Adrenal gland (tissue), 12 donors: ENCODE measurements around the gene EIF4G2. TPM values are rescaled to one million over a fixed set of nuclear protein-coding genes. Genes with fewer than 3 reads are reported as not detected.

Experiments used
- DNase-seq, 7 donors: peaks; one replicate each; pipeline ENCODE4 v3.0.0-alpha.2; 2019 to 2020
- H3K27ac ChIP-seq, 5 donors: fragments of 200-600 bp; sonication (generic) in 4 of 5; 1 replicate in 3 of 5; 2 replicates in 2 of 5; pipeline versions ENCODE4 v1.5.1 to v1.8.0; 2016 to 2020; ENCODE audit warnings: mild to moderate bottlenecking in 1 of 5
- H3K27me3 ChIP-seq: fragments of 200-600 bp; 2 replicates; pipeline ENCODE4 v1.8.0; 2021
- H3K36me3 ChIP-seq, 2 donors: fragments of 200-600 bp; replicated peaks in 1 of 2; 1 replicate in 1 of 2; 2 replicates in 1 of 2; pipeline versions ENCODE4 v1.5.1 to v1.8.0; 2018 to 2022
- H3K4me1 ChIP-seq, 2 donors: fragments of 200-600 bp; replicated peaks in 1 of 2; 1 replicate in 1 of 2; 2 replicates in 1 of 2; pipeline versions ENCODE4 v1.5.1 to v1.8.0; 2018 to 2021
- H3K4me3 ChIP-seq, 4 donors: fragments of 200-600 bp; sonication (generic) in 3 of 4; one replicate each; pipeline ENCODE4 v1.5.1; 2016 to 2018
- H3K9me3 ChIP-seq, 3 donors: fragments of 200-600 bp; sonication (generic) in 1 of 3; replicated peaks in 1 of 3; 1 replicate in 2 of 3; 2 replicates in 1 of 3; pipeline versions ENCODE4 v1.5.1 to v1.8.0; 2016 to 2021
- POLR2A ChIP-seq, 2 donors: fragments of 450-650 bp; IDR thresholded peaks; one replicate each; pipeline ENCODE4 v1.6.1; 2017; ENCODE audit warnings: antibody characterized with exemption in 2 of 2, mild to moderate bottlenecking in 2 of 2, moderate library complexity in 1 of 2
- WGBS, 4 donors: extraction: QIAGEN DNeasy Blood & Tissue Kit in 2 of 4; methylation state at CpG; one replicate each; pipeline versions ENCODE4 v1.1.5 to v1.1.7; 2013 to 2017; 5-methylcytosine and 5-hydroxymethylcytosine counted together
- intact Hi-C, 2 donors: fragments of 100-400 bp; cut with DNase I; formaldehyde crosslinking; loops; one replicate each; pipeline versions ENCODE4 v1.14.1 to v1.15.0; 2022 to 2023
- polyA plus RNA-seq, 3 donors: library from polyadenylated mRNA; stranded (reverse); fragments of 200-250 nt in 2 of 3; fragments of 350-450 nt in 1 of 3; fragmentation: Illumina TruSeq in 1 of 3; extraction: RNeasy Lipid Tissue Mini Kit (QIAGEN cat#74804) in 1 of 3; gene quantifications; one replicate each; pipeline ENCODE4 v1.2.3, GENCODE V29; 2013 to 2014
- small RNA-seq, 2 donors: library from RNA; depleted of rRNA; stranded (forward); fragments of <200 nt; gene quantifications; one replicate each; pipeline ENCODE3, GENCODE V24; 2016
- total RNA-seq, 9 donors: library from RNA; depleted of rRNA in 4 of 9; stranded (reverse); fragments of >200 nt in 4 of 9; fragments of 120-200 nt in 1 of 9; fragmentation: NEBNext Ultra II Directional in 1 of 9; extraction: Animal tissue kit (Norgen Biotek cat#: 25700) in 1 of 9; gene quantifications; one replicate each; pipeline versions ENCODE4 v1.1.0 to v1.2.4, GENCODE V29; 2013 to 2023
- TF ChIP-seq, protein P1 (sequence below), 6 experiments: fragments of 450-650 bp in 4 of 6; fragments of 200-600 bp in 2 of 6; sonication (generic) in 1 of 6; IDR thresholded peaks; 1 replicate in 5 of 6; 2 replicates in 1 of 6; pipeline versions ENCODE4 v1.5.1 to v1.8.0; 2016 to 2021; ENCODE audit warnings: antibody characterized with exemption in 6 of 6, mild to moderate bottlenecking in 2 of 6, moderate library complexity in 1 of 6
- donor health status: healthy with polysubstance abuse.
- donor health status: Bipolar disorder and iron deficiency.
- donor health status: DM: yes; HTN: yes; CAD: no.
- donor health status: DM: no; HTN: no; CAD: no.
- donor health status: DM: no; HTN: no; CAD: no.
- donor health status: DM: yes; HTN: yes; CAD: no.

EIF4G2 gene
- total and polyA plus RNA-seq, 12 donors: 114 to 1,085 (median 531) TPM

DNA sequence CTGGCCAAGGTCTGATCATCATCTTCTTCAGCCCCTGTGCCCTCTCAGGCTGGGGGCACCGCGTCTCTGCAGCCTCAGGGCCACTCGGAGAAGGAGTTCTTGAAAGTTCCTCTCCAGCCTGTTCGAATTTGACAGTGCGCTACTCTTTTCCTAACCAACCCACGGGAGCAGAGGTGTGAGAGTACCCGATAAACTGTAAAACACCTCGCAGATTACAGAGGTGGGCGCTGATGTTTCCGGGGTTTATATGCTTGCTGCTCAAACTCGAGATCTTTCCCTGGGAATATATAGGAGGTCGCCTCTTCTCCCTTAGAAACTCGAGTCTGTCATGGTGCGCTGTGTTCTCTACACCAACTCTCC is 57.2 kb downstream of the EIF4G2 start:
- Histone ChIP-seq H3K36me3 (peaks cover under 1 to 36% of the 10 kb centered on the region in 2 donors), H3K27me3 (no peaks in the 10 kb centered on the region), H3K27ac (peak overlapping the region; percentile 87 to 98 (median 92)), H3K9me3 (no peaks in the 10 kb centered on the region), H3K4me3 (peak overlapping the region; percentile 43 to 91 (median 52)), H3K4me1 (peaks cover 6 to 15% of the 10 kb centered on the region in 2 donors)
- no peak for TF ChIP-seq POLR2A (IDR thresholded peaks at IDR 0.05)
- TF ChIP-seq, protein P1, sequence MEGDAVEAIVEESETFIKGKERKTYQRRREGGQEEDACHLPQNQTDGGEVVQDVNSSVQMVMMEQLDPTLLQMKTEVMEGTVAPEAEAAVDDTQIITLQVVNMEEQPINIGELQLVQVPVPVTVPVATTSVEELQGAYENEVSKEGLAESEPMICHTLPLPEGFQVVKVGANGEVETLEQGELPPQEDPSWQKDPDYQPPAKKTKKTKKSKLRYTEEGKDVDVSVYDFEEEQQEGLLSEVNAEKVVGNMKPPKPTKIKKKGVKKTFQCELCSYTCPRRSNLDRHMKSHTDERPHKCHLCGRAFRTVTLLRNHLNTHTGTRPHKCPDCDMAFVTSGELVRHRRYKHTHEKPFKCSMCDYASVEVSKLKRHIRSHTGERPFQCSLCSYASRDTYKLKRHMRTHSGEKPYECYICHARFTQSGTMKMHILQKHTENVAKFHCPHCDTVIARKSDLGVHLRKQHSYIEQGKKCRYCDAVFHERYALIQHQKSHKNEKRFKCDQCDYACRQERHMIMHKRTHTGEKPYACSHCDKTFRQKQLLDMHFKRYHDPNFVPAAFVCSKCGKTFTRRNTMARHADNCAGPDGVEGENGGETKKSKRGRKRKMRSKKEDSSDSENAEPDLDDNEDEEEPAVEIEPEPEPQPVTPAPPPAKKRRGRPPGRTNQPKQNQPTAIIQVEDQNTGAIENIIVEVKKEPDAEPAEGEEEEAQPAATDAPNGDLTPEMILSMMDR (IDR thresholded peaks at IDR 0.05): no peak
- intact Hi-C loops: no loop called here
- DNase-seq: no peak
- WGBS, 4 donors: 0 to 1% (median 1%) methylated on average over 10 to 14 of the region's 14 CpGs

DNA sequence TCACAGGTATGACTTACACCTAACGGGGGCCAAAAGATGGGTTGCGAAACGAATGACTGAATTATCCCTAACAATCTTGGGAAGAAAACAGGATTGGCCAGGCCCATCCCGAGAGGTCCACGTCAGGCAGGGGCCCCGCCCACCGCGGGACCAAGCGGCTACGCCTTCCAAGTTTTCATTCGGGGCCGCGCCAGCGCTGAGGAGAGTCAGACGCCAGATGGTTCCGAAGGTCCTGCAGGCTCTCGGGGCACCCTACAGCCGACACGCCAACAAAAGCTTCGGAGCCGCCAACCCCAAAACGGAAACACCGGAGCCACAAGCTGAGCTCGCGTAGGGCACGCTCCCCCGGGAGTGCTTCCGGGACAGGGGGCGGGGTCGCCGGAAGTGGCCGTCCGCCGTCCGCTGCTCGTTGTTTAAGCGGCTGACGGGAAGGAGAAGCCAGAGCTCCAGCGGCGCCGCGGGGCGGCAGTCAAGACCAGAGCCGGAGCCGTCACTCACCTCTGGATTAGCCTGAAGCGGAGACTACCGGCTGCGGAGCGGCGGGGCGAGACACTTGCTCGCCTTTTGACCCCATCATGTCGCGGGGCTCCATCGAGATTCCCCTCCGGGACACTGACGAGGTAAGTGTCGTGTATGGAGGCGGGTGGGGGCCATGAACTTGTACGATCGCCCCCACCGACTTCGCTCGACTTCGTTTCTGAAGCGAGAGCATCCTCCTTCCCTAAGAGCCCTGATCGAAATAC is 57.7 kb downstream of the EIF4G2 start, which contains the start of gene CTR9:
CTR9 (plus strand) TSS at position 409 of the 743 bp plus-strand sequence; CDS start at position 576, 167 bp downstream.
- H3K27ac ChIP-seq: peak within 1 kb of the TSS; percentile 87 to 98 (median 92)
- H3K9me3 ChIP-seq: no peaks in the 10 kb centered on the region
- intact Hi-C loops: no loop called here
- peak; percentile 93 to 97 (median 94) for DNase-seq
- WGBS, 4 donors: 0 to 2% (median 0%) methylated on average over 20 to 67 of the region's 67 CpGs
- H3K4me1 ChIP-seq: peaks cover 6 to 15% of the 10 kb centered on the region in 2 donors
- H3K27me3 ChIP-seq: no peaks in the 10 kb centered on the region
- peaks cover 0 to 30% of the 10 kb centered on the region in 2 donors for H3K36me3 ChIP-seq
- peak; percentile 88 to 97 for TF ChIP-seq POLR2A (IDR thresholded peaks at IDR 0.05)
- TF ChIP-seq, protein P1 (IDR thresholded peaks at IDR 0.05): no peak
- H3K4me3 ChIP-seq: peak within 1 kb of the TSS; percentile 43 to 91 (median 52)

DNA sequence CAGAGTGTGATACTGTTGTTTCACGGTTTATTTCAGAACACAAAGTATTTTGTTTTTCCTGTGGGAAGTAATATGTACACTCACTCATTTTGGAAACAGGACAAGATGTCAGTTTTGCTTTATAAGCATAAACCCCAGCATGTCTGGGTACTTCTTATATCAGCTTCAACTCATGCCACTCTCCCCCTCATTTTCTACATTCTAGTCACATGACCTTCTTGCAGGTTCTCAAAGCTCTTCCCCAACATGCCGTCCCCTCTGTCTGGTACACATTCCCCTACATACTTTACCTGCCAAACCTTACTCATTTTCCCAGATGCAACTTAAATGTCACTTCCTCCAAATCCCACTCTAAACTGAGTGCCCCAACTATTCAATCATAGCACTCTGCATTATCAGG is 59.2 kb downstream of the EIF4G2 start:
- Histone ChIP-seq H3K4me3 (no peak overlapping the region), H3K9me3 (no peaks in the 10 kb centered on the region), H3K27me3 (no peaks in the 10 kb centered on the region), H3K36me3 (peaks cover 0 to 15% of the 10 kb centered on the region in 2 donors), H3K27ac (no peak overlapping the region), H3K4me1 (peaks cover 6 to 15% of the 10 kb centered on the region in 2 donors)
- intact Hi-C loops: no loop called here
- 57 to 64% (median 62%) methylated on average over 2 of the region's 2 CpGs for WGBS, 4 donors
- DNase-seq: no peak
- TF ChIP-seq, protein P1 (IDR thresholded peaks at IDR 0.05): no peak
- TF ChIP-seq POLR2A (IDR thresholded peaks at IDR 0.05): no peak

DNA sequence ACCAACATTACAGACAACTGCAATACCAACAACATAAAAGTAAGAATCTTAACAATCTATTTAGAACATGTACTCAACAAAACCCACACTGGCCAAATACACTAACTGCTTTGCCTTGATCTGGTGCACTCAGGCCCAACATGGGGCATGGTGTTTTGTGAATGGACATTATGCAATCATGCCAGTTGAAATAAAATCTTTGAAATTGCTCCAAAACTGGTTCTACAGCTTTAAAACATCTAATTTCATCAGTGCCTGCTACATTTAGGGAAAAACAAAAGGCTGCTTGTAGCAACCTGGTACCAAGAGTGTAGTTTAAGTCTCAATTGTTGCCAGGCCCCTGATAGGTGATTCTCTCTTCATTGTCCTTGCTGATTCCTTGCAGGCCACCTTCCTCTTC is 61.0 kb downstream of the EIF4G2 start:
- no peaks in the 10 kb centered on the region for H3K36me3 ChIP-seq
- no peak overlapping the region for H3K27ac ChIP-seq
- H3K4me1 ChIP-seq: peaks cover 6 to 18% of the 10 kb centered on the region in 2 donors
- DNase-seq: no peak
- TF ChIP-seq, protein P1 (IDR thresholded peaks at IDR 0.05): no peak
- no peak for TF ChIP-seq POLR2A (IDR thresholded peaks at IDR 0.05)
- no peaks in the 10 kb centered on the region for H3K9me3 ChIP-seq
- H3K27me3 ChIP-seq: no peaks in the 10 kb centered on the region
- intact Hi-C loops: no loop called here
- H3K4me3 ChIP-seq: no peak overlapping the region

Small RNAs within 50 kb of the gene (small RNA-seq; reads per million reads assigned to genes)
- 0 reads per million in 2 donors for gene SNORD97

Other genes starting within 250 kb of the EIF4G2 start
- gene LYVE1, start 240.3 kb downstream of the EIF4G2 start, total RNA-seq: 100 to 1,000 TPM in 8 of 9 donors, 10 to 100 TPM in 1; 86.0 to 530 (median 275) TPM
- gene LYVE1, start 240.3 kb downstream of the EIF4G2 start, polyA plus RNA-seq: 100 to 1,000 TPM in 1 of 3 donors, 10 to 100 TPM in 2; 29.1 to 398 (median 57.8) TPM
- 10 to 100 TPM in 7 of 9 donors, 1 to 10 TPM in 2; 8.1 to 33.9 (median 16.8) TPM for gene IRAG1, start 115.2 kb downstream of the EIF4G2 start, total RNA-seq
- gene IRAG1, start 115.2 kb downstream of the EIF4G2 start, polyA plus RNA-seq: 10 to 100 TPM in 1 of 3 donors, 1 to 10 TPM in 2; 5.6 to 21.5 (median 7.1) TPM
- gene CTR9, start 57.7 kb downstream of the EIF4G2 start, total RNA-seq: 10 to 100 TPM; 25.3 to 49.5 (median 35.8) TPM
- gene CTR9, start 57.7 kb downstream of the EIF4G2 start, polyA plus RNA-seq: 10 to 100 TPM; 13.8 to 58.4 (median 21.6) TPM
- 10 to 100 TPM; 12.3 to 36.8 (median 26.2) TPM for gene ZBED5, start 49.1 kb upstream of the EIF4G2 start, total RNA-seq
- 10 to 100 TPM; 35.8 to 53.3 (median 36.8) TPM for gene ZBED5, start 49.1 kb upstream of the EIF4G2 start, polyA plus RNA-seq